Transverse colon (tissue), 4 donors: ENCODE results near the gene ARHGAP6. TPM values are rescaled to one million over a fixed set of nuclear protein-coding genes. Genes with fewer than 3 reads are reported as not detected.

Experiments used
- DNase-seq: peaks from one replicate; pipeline ENCODE4 v3.0.0-alpha.2; 2019
- H3K27ac ChIP-seq, 4 donors: fragments of 200-600 bp; sonication (generic); 2 replicates each; pipeline ENCODE4 v1.5.1; 2016 to 2018; ENCODE audit warnings: inconsistent platforms in 4 of 4
- H3K27me3 ChIP-seq: fragments of 200-600 bp; sonication (generic); 2 replicates; pipeline ENCODE4 v1.5.1; 2017; ENCODE audit warnings: inconsistent platforms
- H3K36me3 ChIP-seq, 4 donors: fragments of 200-600 bp; sonication (generic); 2 replicates each; pipeline ENCODE4 v1.5.1; 2017 to 2019; ENCODE audit warnings: inconsistent platforms in 4 of 4
- H3K4me1 ChIP-seq, 4 donors: fragments of 200-600 bp; sonication (generic); 2 replicates each; pipeline ENCODE4 v1.5.1; 2017 to 2020; ENCODE audit warnings: inconsistent platforms in 4 of 4
- H3K4me3 ChIP-seq, 4 donors: fragments of 200-600 bp; sonication (generic); 1 replicate in 1 of 4; 2 replicates in 3 of 4; pipeline versions ENCODE4 v1.5.1 to v1.6.1; 2017 to 2019; ENCODE audit warnings: inconsistent platforms in 4 of 4
- H3K9me3 ChIP-seq, 2 donors: fragments of 200-600 bp; sonication (generic); 2 replicates each; pipeline ENCODE4 v1.5.1; 2017 to 2019; ENCODE audit warnings: inconsistent platforms in 2 of 2
- EP300 ChIP-seq: sonication (generic); formaldehyde crosslinking; IDR thresholded peaks from one replicate; pipeline ENCODE4 v1.6.1; 2017; ENCODE audit warnings: antibody characterized with exemption, low read depth
- POLR2A ChIP-seq: fragments of 450-650 bp; IDR thresholded peaks from one replicate; pipeline ENCODE4 v1.6.1; 2016; ENCODE audit warnings: antibody characterized with exemption, mild to moderate bottlenecking, moderate library complexity
- POLR2AphosphoS5 ChIP-seq, 3 donors: sonication (generic); formaldehyde crosslinking; IDR thresholded peaks; one replicate each; pipeline ENCODE4 v1.6.1; 2016; ENCODE audit warnings: antibody characterized with exemption in 3 of 3
- WGBS, 2 donors: methylation state at CpG; one replicate each; pipeline ENCODE4 v1.1.5; 2018; ENCODE audit warnings: low coverage in 1 of 2; 5-methylcytosine and 5-hydroxymethylcytosine counted together
- in situ Hi-C, 4 donors: fragments of 200-750 bp; cut with MboI; loops; one replicate each; pipeline versions ENCODE4 v1.15.0 to v1.15.1; 2017; ENCODE audit warnings: low sequenced_read_pairs in 3 of 4, low pct_ligation_motif_present in 1 of 4, low pct_unique_long_range_greater_than_20kb in 1 of 4
- intact Hi-C: fragments of 100-400 bp; cut with DNase I; formaldehyde crosslinking; loops from one replicate; pipeline ENCODE4 v1.15.1; 2023; ENCODE audit warnings: low total_unique reads
- total RNA-seq, 4 donors: library from RNA; depleted of rRNA; stranded (reverse); fragments of >200 nt; gene quantifications; one replicate each; pipeline ENCODE4 v1.1.0, GENCODE V29; 2016
- TF ChIP-seq, protein P1 (sequence below), 5 experiments: fragments of 200-600 bp in 3 of 5; fragments of 450-650 bp in 2 of 5; sonication (generic) in 3 of 5; IDR thresholded peaks; 1 replicate in 2 of 5; 2 replicates in 3 of 5; pipeline ENCODE4 v1.5.1; 2016 to 2017; ENCODE audit warnings: antibody characterized with exemption in 5 of 5, inconsistent platforms in 3 of 5, mild to moderate bottlenecking in 2 of 5, moderate library complexity in 1 of 5

Gene ARHGAP6
- total RNA-seq, 4 donors from 2014 or later: 5.0 to 12.4 (median 9.0) TPM

DNA sequence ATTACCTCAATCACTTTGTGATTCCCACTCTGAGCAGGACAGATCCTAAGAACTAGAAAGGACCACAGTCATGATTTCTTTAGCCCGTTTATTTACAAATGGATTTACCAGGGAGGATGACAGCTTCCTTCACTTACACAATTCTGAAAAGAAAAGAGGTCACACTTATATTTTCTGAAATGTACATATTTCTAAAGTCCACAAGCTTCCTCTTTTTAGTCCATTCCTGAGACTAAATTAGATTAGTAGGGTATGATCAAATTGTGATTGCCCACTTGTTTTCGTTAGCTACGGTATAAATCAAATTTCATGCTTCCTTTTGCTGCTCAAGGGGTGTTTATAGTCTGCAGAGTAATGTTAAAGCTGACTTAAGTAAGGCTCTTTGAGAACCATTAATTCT lies 380.1 kb downstream of the ARHGAP6 start:
- Histone ChIP-seq H3K36me3 (no peaks in the 10 kb centered on the region), H3K4me1 (no peaks in the 10 kb centered on the region), H3K27me3 (no peaks in the 10 kb centered on the region), H3K9me3 (no peaks in the 10 kb centered on the region), H3K4me3 (no peak overlapping the region), H3K27ac (no peak overlapping the region)
- TF ChIP-seq POLR2A (no peak), POLR2AphosphoS5 (IDR thresholded peaks at IDR 0.05) (no peak), EP300 (no peak)
- TF ChIP-seq, protein P1, sequence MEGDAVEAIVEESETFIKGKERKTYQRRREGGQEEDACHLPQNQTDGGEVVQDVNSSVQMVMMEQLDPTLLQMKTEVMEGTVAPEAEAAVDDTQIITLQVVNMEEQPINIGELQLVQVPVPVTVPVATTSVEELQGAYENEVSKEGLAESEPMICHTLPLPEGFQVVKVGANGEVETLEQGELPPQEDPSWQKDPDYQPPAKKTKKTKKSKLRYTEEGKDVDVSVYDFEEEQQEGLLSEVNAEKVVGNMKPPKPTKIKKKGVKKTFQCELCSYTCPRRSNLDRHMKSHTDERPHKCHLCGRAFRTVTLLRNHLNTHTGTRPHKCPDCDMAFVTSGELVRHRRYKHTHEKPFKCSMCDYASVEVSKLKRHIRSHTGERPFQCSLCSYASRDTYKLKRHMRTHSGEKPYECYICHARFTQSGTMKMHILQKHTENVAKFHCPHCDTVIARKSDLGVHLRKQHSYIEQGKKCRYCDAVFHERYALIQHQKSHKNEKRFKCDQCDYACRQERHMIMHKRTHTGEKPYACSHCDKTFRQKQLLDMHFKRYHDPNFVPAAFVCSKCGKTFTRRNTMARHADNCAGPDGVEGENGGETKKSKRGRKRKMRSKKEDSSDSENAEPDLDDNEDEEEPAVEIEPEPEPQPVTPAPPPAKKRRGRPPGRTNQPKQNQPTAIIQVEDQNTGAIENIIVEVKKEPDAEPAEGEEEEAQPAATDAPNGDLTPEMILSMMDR (IDR thresholded peaks at IDR 0.05): no peak
- 74 to 84% methylated on average over 2 to 3 of the region's 3 CpGs for WGBS, 2 donors
- in situ Hi-C loops (no loop called here), intact Hi-C loops (no loop called here)
- DNase-seq: no peak

GRCh38 chrX:11282043-11282442 lies 383.7 kb downstream of the ARHGAP6 start:
- no peak overlapping the region for H3K4me3 ChIP-seq
- no peak for TF ChIP-seq POLR2AphosphoS5 (IDR thresholded peaks at IDR 0.05)
- no peak for TF ChIP-seq POLR2A
- TF ChIP-seq, protein P1 (IDR thresholded peaks at IDR 0.05): no peak
- TF ChIP-seq EP300: no peak
- intact Hi-C loops (no loop called here), in situ Hi-C loops (no loop called here)
- no peaks in the 10 kb centered on the region for H3K36me3 ChIP-seq
- no peak for DNase-seq
- H3K4me1 ChIP-seq: no peaks in the 10 kb centered on the region
- H3K9me3 ChIP-seq: no peaks in the 10 kb centered on the region
- H3K27ac ChIP-seq: no peak overlapping the region
- H3K27me3 ChIP-seq: no peaks in the 10 kb centered on the region
- WGBS, 2 donors: 31 to 80% methylated on average over 1 to 2 of the region's 2 CpGs

DNA sequence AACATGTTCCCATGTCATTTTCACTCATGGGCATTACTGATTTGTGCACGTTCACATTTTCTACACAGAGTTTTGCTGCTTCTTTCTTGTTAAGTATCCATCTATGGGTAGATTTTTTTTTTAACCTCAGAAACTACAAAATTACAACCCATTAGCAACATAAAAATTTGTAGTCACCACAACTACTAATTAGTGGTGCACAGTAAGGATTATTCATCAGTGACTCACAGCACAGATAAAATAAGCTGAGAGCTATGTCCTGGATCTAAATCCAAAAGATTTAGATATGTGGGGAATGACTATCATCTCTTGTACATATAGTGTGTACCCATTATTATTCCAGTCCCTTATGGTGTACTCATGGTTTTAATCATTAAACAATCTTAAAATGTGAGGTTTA lies 392.2 kb downstream of the ARHGAP6 start:
- H3K27ac ChIP-seq: no peak overlapping the region
- H3K36me3 ChIP-seq: no peaks in the 10 kb centered on the region
- WGBS, 2 donors: 68 to 89% methylated on average over 1 of the region's 1 CpG
- no peaks in the 10 kb centered on the region for H3K4me1 ChIP-seq
- H3K4me3 ChIP-seq: no peak overlapping the region
- intact Hi-C loops (no loop called here), in situ Hi-C loops (no loop called here)
- no peak for DNase-seq
- no peaks in the 10 kb centered on the region for H3K9me3 ChIP-seq
- TF ChIP-seq, protein P1 (IDR thresholded peaks at IDR 0.05): no peak
- no peak for TF ChIP-seq POLR2A
- TF ChIP-seq POLR2AphosphoS5 (IDR thresholded peaks at IDR 0.05): no peak
- TF ChIP-seq EP300: no peak
- no peaks in the 10 kb centered on the region for H3K27me3 ChIP-seq

DNA sequence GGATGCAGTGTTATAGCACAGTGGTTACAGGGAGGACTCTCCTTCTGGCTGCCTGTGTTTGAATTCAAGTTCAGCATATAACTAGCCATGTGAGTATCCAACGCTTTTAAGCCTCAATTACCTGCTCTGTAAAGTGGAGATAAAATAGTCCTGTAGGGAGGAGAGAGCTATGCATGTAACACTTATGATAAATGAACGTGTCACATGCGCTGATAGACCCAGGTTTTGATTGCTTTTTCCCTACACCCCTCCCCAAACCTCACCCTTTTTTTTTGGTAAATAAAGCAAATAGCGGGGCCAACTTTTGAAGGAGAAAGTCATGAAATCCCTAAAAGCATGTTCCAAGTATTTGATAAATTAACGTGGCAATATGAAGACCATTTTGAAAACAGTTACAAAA lies 392.9 kb downstream of the ARHGAP6 start:
- Histone ChIP-seq H3K36me3 (no peaks in the 10 kb centered on the region), H3K4me1 (no peaks in the 10 kb centered on the region), H3K4me3 (no peak overlapping the region), H3K27ac (no peak overlapping the region), H3K27me3 (no peaks in the 10 kb centered on the region), H3K9me3 (no peaks in the 10 kb centered on the region)
- WGBS, 2 donors: 81 to 84% methylated on average over 3 to 5 of the region's 5 CpGs
- in situ Hi-C loops: no loop called here
- no peak for TF ChIP-seq POLR2AphosphoS5 (IDR thresholded peaks at IDR 0.05)
- TF ChIP-seq EP300: no peak
- no peak for TF ChIP-seq POLR2A
- TF ChIP-seq, protein P1 (IDR thresholded peaks at IDR 0.05): no peak
- intact Hi-C loops: no loop called here
- DNase-seq: no peak
